ENCODE results near the gene HOXA9. TPM values are rescaled to one million over a fixed set of nuclear protein-coding genes. Genes with fewer than 3 reads are reported as not detected.
A peak's percentile ranks its signal among the peaks of the same experiment; 100 is the strongest.

HOXA9 gene
- polyA plus RNA-seq, 1 donor from 2014 or later = not detected

GRCh38 chr7:27211084-27211446, 45.7 kb upstream of the HOXA9 start:
- TF ChIP-seq EZH2 (IDR thresholded peaks at IDR 0.05; ENCODE audit: borderline replicate concordance, insufficient read depth, low read length, poor library complexity, severe bottlenecking) (no peak), REST (IDR thresholded peaks at IDR 0.05; ENCODE audit: borderline replicate concordance) (no peak), TAF1 (IDR thresholded peaks at IDR 0.05; ENCODE audit: low read depth) (no peak), SMC3 (conservative IDR thresholded peaks at IDR 0.05; ENCODE audit: poor library complexity) (no peak), POLR2AphosphoS5 (IDR thresholded peaks at IDR 0.05) (no peak), MXI1 (conservative IDR thresholded peaks at IDR 0.05; ENCODE audit: poor library complexity, severe bottlenecking) (no peak), CTCF (IDR thresholded peaks at IDR 0.05; ENCODE audit: poor library complexity, severe bottlenecking) (no peak), EP300 (conservative IDR thresholded peaks at IDR 0.05; ENCODE audit: poor library complexity, severe bottlenecking) (no peak), RAD21 (conservative IDR thresholded peaks at IDR 0.05) (no peak)
- Histone ChIP-seq H3K79me2 (replicated peaks; ENCODE audit: insufficient read depth, low read length) (no peaks in the 10 kb centered on the region), H3K27me3 (ENCODE audit: insufficient read depth, low read depth, low read length) (peaks cover 100% of the 10 kb centered on the region), H3K36me3 (ENCODE audit: insufficient read depth, low read length) (no peaks in the 10 kb centered on the region), H2AFZ (ENCODE audit: low read depth, low read length) (no peak overlapping the region), H3F3A (ENCODE audit: insufficient read depth, low read length, poor library complexity, severe bottlenecking) (no peaks in the 10 kb centered on the region), H3K4me2 (ENCODE audit: low read length) (no peak overlapping the region), H4K20me1 (ENCODE audit: insufficient read depth) (no peaks in the 10 kb centered on the region), H3K9ac (ENCODE audit: low read length) (no peak overlapping the region), H3K27ac (ENCODE audit: low read length) (no peak overlapping the region), H3K4me3 (ENCODE audit: low read length) (no peak overlapping the region), H3K9me3 (ENCODE audit: low read length) (no peaks in the 10 kb centered on the region), H3K9me2 (ENCODE audit: insufficient read depth, low read length) (no peaks in the 10 kb centered on the region)

- no peak for TF ChIP-seq EP300 (conservative IDR thresholded peaks at IDR 0.05; ENCODE audit: poor library complexity, severe bottlenecking)
- TF ChIP-seq POLR2AphosphoS5 (IDR thresholded peaks at IDR 0.05) = no peak
- TF ChIP-seq RAD21 (conservative IDR thresholded peaks at IDR 0.05) = peak; percentile 67
- peak; percentile 76 for TF ChIP-seq SMC3 (conservative IDR thresholded peaks at IDR 0.05; ENCODE audit: poor library complexity)
- no peak for TF ChIP-seq REST (IDR thresholded peaks at IDR 0.05; ENCODE audit: borderline replicate concordance)
- peak; percentile 71 for TF ChIP-seq CTCF (IDR thresholded peaks at IDR 0.05; ENCODE audit: poor library complexity, severe bottlenecking)
- TF ChIP-seq MXI1 (conservative IDR thresholded peaks at IDR 0.05; ENCODE audit: poor library complexity, severe bottlenecking) = no peak
- TF ChIP-seq EZH2 (IDR thresholded peaks at IDR 0.05; ENCODE audit: borderline replicate concordance, insufficient read depth, low read length, poor library complexity, severe bottlenecking) = no peak
- no peak for TF ChIP-seq TAF1 (IDR thresholded peaks at IDR 0.05; ENCODE audit: low read depth)
- Histone ChIP-seq H3K9me3 (ENCODE audit: low read length) (no peaks in the 10 kb centered on the region), H3K79me2 (replicated peaks; ENCODE audit: insufficient read depth, low read length) (no peaks in the 10 kb centered on the region), H3K36me3 (ENCODE audit: insufficient read depth, low read length) (no peaks in the 10 kb centered on the region), H3K27me3 (ENCODE audit: insufficient read depth, low read depth, low read length) (peaks cover 100% of the 10 kb centered on the region), H3K9me2 (ENCODE audit: insufficient read depth, low read length) (no peaks in the 10 kb centered on the region), H3K27ac (ENCODE audit: low read length) (no peak overlapping the region), H3K4me3 (ENCODE audit: low read length) (no peak overlapping the region), H3K9ac (ENCODE audit: low read length) (no peak overlapping the region), H4K20me1 (ENCODE audit: insufficient read depth) (no peaks in the 10 kb centered on the region), H3F3A (ENCODE audit: insufficient read depth, low read length, poor library complexity, severe bottlenecking) (no peaks in the 10 kb centered on the region), H3K4me2 (ENCODE audit: low read length) (no peak overlapping the region), H2AFZ (ENCODE audit: low read depth, low read length) (no peak overlapping the region)
Observed at GRCh38 chr7:27210441-27211083, 45.2 kb upstream of the HOXA9 start.

All from neural cell (in vitro differentiated cells).